Upper lobe of left lung (tissue), 4 donors: ENCODE data around the gene SRBD1.

Source experiments
- CTCF ChIP-seq, 6 experiments: fragments of 450-650 bp in 4 of 6; fragments of 200-600 bp in 2 of 6; sonication (generic) in 2 of 6; IDR thresholded peaks; one replicate each; pipeline ENCODE4 v1.5.1; 2016 to 2019; ENCODE audit warnings: antibody characterized with exemption in 6 of 6
- EP300 ChIP-seq, 4 donors: sonication (generic); formaldehyde crosslinking; IDR thresholded peaks; one replicate each; pipeline ENCODE4 v1.5.1; 2017; ENCODE audit warnings: antibody characterized with exemption in 4 of 4, control low read depth in 2 of 4
- POLR2A ChIP-seq, 4 donors: fragments of 450-650 bp; IDR thresholded peaks; one replicate each; pipeline ENCODE4 v1.5.1; 2016 to 2017; ENCODE audit warnings: antibody characterized with exemption in 4 of 4, mild to moderate bottlenecking in 2 of 4
- POLR2AphosphoS5 ChIP-seq, 2 donors: sonication (generic); formaldehyde crosslinking; IDR thresholded peaks; one replicate each; pipeline ENCODE4 v1.5.1; 2017; ENCODE audit warnings: antibody characterized with exemption in 2 of 2

DNA sequence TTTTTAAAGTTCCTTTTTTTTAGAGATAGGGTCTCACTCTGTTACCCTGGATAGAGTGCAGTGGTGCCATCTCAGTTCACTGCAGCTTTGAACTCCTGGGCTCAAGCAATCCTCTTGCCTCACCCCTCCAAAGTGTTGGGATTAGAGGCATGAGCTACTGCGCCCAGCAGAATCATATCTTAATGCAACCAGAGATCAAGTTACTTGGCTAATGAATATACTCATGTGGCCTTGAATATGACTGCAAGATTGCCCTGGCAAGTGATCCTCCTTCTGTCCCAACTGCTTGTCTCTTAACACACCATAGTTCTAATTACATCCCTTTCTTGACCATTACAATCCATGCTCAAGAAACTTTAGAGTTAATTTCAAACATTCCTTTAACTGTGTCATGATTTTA is 133.5 kb downstream of the SRBD1 start:
- TF ChIP-seq CTCF (IDR thresholded peaks at IDR 0.05) (no peak), POLR2A (IDR thresholded peaks at IDR 0.05) (no peak), EP300 (IDR thresholded peaks at IDR 0.05) (no peak), POLR2AphosphoS5 (IDR thresholded peaks at IDR 0.05) (no peak)
